ENCODE results near the gene COL5A3.

COL5A3 gene

DNA sequence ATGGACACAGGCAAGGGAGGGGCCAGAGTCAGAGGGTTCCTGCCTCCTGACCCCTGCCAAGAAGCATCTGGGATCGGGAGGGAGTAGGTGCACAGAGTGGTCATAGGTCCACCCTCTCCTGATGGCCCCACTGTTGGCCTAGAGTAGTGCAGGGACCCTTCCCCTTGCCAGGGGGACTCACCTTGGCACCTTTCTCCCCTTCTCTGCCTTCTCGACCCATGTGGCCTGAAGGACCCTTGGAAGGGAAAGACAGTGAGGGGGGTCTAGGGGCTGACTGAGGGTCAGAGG is 40.7 kb downstream of the COL5A3 start:
- ChIA-PET CTCF (no interaction called here), POLR2A (no interaction called here)
- no peak for DNase-seq (ENCODE audit: extremely low spot score)
- TF ChIP-seq, protein P1, sequence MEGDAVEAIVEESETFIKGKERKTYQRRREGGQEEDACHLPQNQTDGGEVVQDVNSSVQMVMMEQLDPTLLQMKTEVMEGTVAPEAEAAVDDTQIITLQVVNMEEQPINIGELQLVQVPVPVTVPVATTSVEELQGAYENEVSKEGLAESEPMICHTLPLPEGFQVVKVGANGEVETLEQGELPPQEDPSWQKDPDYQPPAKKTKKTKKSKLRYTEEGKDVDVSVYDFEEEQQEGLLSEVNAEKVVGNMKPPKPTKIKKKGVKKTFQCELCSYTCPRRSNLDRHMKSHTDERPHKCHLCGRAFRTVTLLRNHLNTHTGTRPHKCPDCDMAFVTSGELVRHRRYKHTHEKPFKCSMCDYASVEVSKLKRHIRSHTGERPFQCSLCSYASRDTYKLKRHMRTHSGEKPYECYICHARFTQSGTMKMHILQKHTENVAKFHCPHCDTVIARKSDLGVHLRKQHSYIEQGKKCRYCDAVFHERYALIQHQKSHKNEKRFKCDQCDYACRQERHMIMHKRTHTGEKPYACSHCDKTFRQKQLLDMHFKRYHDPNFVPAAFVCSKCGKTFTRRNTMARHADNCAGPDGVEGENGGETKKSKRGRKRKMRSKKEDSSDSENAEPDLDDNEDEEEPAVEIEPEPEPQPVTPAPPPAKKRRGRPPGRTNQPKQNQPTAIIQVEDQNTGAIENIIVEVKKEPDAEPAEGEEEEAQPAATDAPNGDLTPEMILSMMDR (IDR thresholded peaks at IDR 0.05; ENCODE audit: control extremely low read depth, extremely low read depth, low read depth, missing control alignments): no peak

DNA sequence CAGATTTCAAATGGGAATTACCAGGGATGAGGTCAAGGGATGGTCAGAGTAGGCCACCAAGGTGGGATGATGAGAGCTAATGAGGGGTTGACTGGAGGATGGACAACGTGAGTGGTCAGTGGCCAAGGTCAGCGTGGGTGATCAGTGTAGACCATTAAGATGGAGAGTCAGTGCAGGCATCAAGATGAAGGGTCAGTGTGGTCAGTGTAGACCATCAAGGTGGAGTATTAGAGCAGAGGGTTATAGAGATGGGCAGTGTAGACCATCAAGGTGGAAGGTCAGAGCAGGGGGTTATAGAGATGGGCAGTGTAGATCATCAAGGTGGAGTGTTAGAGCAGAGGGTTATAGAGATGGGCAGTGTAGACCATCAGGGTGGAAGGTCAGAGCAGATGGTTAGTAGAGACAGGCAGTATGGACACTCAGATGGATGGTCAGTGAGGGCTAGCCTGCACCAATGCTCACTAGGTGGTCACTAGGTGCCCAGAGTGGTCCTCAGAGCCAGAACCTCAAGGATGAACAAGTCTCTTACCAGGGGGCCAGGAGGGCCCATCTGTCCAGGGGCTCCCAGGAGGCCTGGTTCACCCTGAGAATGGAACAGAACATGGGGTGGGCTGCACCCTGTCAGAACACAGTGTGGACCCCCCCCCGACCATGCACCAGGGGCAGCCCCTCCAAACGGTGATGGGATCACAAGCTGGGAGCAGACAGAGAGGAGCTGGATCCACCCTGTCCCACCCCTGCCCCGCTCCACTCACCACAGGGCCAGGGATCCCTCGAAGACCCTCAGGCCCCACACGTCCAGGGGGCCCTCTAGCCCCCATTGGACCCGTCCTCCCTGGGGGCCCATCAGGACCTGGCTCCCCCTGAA is 41.2 kb downstream of the COL5A3 start:
- no peak for DNase-seq (ENCODE audit: extremely low spot score)
- TF ChIP-seq, protein P1 (IDR thresholded peaks at IDR 0.05; ENCODE audit: control extremely low read depth, extremely low read depth, low read depth, missing control alignments): no peak
- ChIA-PET CTCF (no interaction called here), POLR2A (no interaction called here)

DNA sequence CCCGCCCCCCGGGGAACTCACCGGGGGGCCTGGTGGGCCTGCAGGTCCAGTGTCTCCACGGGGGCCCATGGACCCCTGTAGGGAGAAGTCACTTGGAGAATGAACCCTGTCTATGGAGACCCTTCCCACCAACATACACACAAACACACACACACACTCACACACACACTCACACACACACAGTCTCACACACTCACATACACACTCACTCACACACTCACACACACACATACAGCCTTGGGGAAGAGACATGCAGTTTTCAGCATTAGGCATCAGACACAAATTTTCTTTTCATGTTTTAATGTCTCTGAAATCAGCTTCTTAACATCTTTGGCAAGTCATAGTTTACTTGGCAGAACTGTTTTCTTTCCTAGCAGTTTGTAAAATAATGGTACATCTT is 43.0 kb downstream of the COL5A3 start:
- ChIA-PET POLR2A (no interaction called here), CTCF (interaction anchor here (1.1 kb wide), 1 partner anchor 33 kb away, joined by 3 read pairs; no protein-coding TSS in a partner anchor)
- TF ChIP-seq, protein P1 (IDR thresholded peaks at IDR 0.05; ENCODE audit: control extremely low read depth, extremely low read depth, low read depth, missing control alignments): no peak
- DNase-seq (ENCODE audit: extremely low spot score): no peak

DNA sequence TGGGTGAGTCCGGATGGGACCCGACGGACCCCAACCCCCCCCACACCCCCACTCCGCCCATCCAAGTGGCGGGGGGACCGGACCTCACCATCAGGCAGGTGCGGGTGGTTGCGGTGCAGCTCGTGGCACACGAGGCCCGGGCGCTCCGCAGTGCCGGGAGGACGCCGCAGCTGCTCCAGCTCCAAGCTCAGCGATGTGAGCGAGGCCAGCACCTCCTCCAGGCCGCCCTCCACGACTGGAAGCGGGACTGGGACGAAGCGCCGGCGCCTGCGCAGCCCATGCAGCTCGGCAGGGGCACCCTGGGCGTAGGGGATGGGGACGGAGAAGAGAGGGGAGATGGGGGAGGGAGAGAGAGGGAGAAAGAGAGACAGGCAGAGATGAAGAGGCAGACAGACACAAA is 43.9 kb downstream of the COL5A3 start:
- POLR2A ChIA-PET: no interaction called here
- TF ChIP-seq, protein P1 (IDR thresholded peaks at IDR 0.05; ENCODE audit: control extremely low read depth, extremely low read depth, low read depth, missing control alignments): no peak
- DNase-seq (ENCODE audit: extremely low spot score): no peak
- CTCF ChIA-PET: no interaction called here

DNA sequence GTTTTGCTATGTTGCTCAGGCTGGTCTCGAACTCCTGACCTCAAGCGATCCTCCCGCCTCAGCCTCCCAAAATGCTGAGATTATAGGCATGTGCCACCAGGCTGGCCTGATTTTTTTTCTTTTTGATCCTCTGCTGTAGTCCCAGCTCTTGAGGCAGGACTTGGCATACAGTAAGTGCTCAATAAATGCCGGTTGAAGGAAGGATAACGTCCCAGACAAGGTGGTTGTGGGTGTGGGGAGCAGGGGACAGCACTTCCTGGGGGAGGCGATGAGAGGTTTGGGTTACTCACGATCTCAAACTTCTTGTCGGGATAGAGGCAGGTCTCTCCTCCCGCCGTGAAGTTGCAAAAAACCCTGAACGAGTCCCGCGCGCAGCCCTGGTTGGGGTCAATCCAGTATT is 44.3 kb downstream of the COL5A3 start:
- CTCF ChIA-PET: interaction anchor here (1.3 kb wide), 1 partner anchor 34 kb away, joined by 3 read pairs; no protein-coding TSS in a partner anchor
- POLR2A ChIA-PET: no interaction called here
- DNase-seq (ENCODE audit: extremely low spot score): no peak
- TF ChIP-seq, protein P1 (IDR thresholded peaks at IDR 0.05; ENCODE audit: control extremely low read depth, extremely low read depth, low read depth, missing control alignments): no peak

DNA sequence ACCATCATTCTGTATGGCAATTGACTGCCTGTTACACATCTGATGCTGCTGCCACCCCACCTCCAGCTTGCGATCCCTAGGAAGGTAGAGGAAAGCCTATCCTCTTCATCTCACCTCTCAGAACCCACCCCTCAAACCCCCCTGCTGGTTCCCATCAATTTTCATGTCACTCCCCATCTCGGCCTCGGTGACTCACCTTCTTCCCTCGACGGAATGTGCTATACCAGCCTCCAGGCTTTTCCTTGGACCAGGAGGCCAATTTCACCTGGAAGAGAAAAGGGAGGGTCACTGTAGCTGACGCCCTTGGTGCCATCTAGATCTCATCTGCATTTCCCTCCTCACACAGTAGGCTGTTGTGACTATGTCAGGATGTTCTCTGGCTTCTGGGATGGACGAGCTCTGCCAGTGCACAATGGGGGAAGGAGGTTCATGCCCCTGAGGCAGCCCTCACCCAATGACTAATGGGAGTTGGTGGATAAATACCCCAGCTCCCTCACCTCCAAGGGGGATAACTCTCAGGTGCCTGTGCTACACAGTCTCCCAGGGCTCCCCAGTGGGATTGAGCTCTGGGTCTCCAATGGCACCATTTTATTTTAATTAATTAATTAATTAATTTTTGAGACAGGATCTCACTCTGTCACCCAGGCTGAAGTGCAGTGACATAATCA is 47.5 kb downstream of the COL5A3 start:
- TF ChIP-seq, protein P1 (IDR thresholded peaks at IDR 0.05; ENCODE audit: control extremely low read depth, extremely low read depth, low read depth, missing control alignments): no peak
- ChIA-PET POLR2A (no interaction called here), CTCF (interaction anchor here (1.0 to 1.7 kb wide), 3 partner anchors 10 to 65 kb away, joined by 3 to 5 read pairs (median 5); no protein-coding TSS in a partner anchor)
- no peak for DNase-seq (ENCODE audit: extremely low spot score)
